Fibroblast of lung (primary cell): ENCODE results near the gene SIRT2.

ENCODE experiments used
- EZH2 ChIP-seq: IDR thresholded peaks from 2 replicates; pipeline ENCODE4 v1.5.1; 2012; ENCODE audit warnings: low read length, control low read depth, mild to moderate bottlenecking; ENCODE audit errors: missing control alignments
- TF ChIP-seq, protein P1 (sequence below), 2 donors: IDR thresholded peaks in 1 of 2; conservative IDR thresholded peaks in 1 of 2; 1 replicate in 1 of 2; 2 replicates in 1 of 2; pipeline ENCODE4 v1.5.1; 2011 to 2012; ENCODE audit warnings: low read length in 2 of 2, control low read depth in 1 of 2, inconsistent platforms in 1 of 2, low read depth in 1 of 2, mild to moderate bottlenecking in 1 of 2

DNA sequence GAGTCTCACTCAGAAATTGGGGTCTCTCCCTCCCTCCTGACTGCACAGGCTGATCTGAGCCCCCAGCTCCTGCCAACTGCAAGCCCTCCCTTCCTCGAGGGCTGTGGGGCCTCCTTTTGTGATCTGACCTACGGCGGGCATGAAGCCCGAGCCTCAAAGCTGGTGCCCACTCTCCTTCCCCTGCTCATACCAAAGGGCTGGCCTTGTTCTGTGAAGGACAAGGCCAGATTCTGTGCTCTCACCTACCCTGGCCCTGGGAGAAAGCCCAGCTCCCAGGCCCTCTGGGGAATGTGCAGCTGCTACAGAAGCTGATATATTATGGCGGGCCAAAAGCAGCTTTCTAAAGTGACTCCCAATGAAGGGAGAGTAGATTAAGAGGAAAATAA is 58.8 kb downstream of the SIRT2 start:
- TF ChIP-seq, protein P1, sequence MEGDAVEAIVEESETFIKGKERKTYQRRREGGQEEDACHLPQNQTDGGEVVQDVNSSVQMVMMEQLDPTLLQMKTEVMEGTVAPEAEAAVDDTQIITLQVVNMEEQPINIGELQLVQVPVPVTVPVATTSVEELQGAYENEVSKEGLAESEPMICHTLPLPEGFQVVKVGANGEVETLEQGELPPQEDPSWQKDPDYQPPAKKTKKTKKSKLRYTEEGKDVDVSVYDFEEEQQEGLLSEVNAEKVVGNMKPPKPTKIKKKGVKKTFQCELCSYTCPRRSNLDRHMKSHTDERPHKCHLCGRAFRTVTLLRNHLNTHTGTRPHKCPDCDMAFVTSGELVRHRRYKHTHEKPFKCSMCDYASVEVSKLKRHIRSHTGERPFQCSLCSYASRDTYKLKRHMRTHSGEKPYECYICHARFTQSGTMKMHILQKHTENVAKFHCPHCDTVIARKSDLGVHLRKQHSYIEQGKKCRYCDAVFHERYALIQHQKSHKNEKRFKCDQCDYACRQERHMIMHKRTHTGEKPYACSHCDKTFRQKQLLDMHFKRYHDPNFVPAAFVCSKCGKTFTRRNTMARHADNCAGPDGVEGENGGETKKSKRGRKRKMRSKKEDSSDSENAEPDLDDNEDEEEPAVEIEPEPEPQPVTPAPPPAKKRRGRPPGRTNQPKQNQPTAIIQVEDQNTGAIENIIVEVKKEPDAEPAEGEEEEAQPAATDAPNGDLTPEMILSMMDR (conservative IDR thresholded peaks at IDR 0.05 in 1 of 2, IDR thresholded peaks at IDR 0.05 in 1 of 2; ENCODE audit: low read depth in 1 of 2, low read length in 2 of 2): no peak
- TF ChIP-seq EZH2: no peak
